ENCODE results near the gene TAOK3. TPM values are rescaled to one million over a fixed set of nuclear protein-coding genes. Genes with fewer than 3 reads are reported as not detected.
"Not testable (repeated sequence)": the region's sequence is repeated elsewhere in the genome, so short reads cannot be mapped to it uniquely, and the experiment has no call there.

Gene TAOK3
- total RNA-seq, 1 experiment from 2014 or later: 55.8 TPM

- H3K36me3 ChIP-seq (ENCODE audit: low read depth): no peaks in the 10 kb centered on the region
- ChIA-PET CTCF (no interaction called here), POLR2A (ENCODE audit: unreplicated experiment) (no interaction called here)
- H3F3A ChIP-seq (ENCODE audit: insufficient read depth, low read depth): peaks cover 26% of the 10 kb centered on the region
- no peaks in the 10 kb centered on the region for H3K9me2 ChIP-seq (ENCODE audit: insufficient read depth)
- peaks cover 44% of the 10 kb centered on the region for H3K4me1 ChIP-seq (replicated peaks; ENCODE audit: insufficient read depth)
- no peak overlapping the region for H2AFZ ChIP-seq
- no peaks in the 10 kb centered on the region for H4K20me1 ChIP-seq (ENCODE audit: insufficient read depth)
- H3K4me2 ChIP-seq: no peak overlapping the region
- no peak overlapping the region for H3K4me3 ChIP-seq
- no peaks in the 10 kb centered on the region for H3K27me3 ChIP-seq (ENCODE audit: insufficient read depth, low read depth)
- no TSS peak for BruUV-seq (replicated peaks)
- no peak for DNase-seq
- no peak for TF ChIP-seq EZH2 (IDR thresholded peaks at IDR 0.05; ENCODE audit: low read depth)
- TF ChIP-seq, protein P1, sequence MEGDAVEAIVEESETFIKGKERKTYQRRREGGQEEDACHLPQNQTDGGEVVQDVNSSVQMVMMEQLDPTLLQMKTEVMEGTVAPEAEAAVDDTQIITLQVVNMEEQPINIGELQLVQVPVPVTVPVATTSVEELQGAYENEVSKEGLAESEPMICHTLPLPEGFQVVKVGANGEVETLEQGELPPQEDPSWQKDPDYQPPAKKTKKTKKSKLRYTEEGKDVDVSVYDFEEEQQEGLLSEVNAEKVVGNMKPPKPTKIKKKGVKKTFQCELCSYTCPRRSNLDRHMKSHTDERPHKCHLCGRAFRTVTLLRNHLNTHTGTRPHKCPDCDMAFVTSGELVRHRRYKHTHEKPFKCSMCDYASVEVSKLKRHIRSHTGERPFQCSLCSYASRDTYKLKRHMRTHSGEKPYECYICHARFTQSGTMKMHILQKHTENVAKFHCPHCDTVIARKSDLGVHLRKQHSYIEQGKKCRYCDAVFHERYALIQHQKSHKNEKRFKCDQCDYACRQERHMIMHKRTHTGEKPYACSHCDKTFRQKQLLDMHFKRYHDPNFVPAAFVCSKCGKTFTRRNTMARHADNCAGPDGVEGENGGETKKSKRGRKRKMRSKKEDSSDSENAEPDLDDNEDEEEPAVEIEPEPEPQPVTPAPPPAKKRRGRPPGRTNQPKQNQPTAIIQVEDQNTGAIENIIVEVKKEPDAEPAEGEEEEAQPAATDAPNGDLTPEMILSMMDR (conservative IDR thresholded peaks at IDR 0.05): no peak
- H3K27ac ChIP-seq: peak overlapping the region; percentile 81
- intact Hi-C loops (cut with micrococcal nuclease; ENCODE audit: unreplicated experiment): loop anchor here (5.0 kb wide), 1 partner anchor 54 kb away; no protein-coding TSS in a partner anchor
- no peaks in the 10 kb centered on the region for H3K9me3 ChIP-seq (ENCODE audit: insufficient read depth, low read depth)
- peaks cover 79% of the 10 kb centered on the region for H3K79me2 ChIP-seq (ENCODE audit: low read depth)
These were observed 16.9 kb downstream of the TAOK3 start for GRCh38 chr12:118355843-118356242.

GRCh38 chr12:118354903-118355302, 17.8 kb downstream of the TAOK3 start:
- Histone ChIP-seq H3F3A (ENCODE audit: insufficient read depth, low read depth) (peaks cover 26% of the 10 kb centered on the region), H2AFZ (no peak overlapping the region), H3K4me3 (no peak overlapping the region), H3K36me3 (ENCODE audit: low read depth) (no peaks in the 10 kb centered on the region), H3K79me2 (ENCODE audit: low read depth) (peaks cover 79% of the 10 kb centered on the region), H4K20me1 (ENCODE audit: insufficient read depth) (no peaks in the 10 kb centered on the region), H3K4me2 (no peak overlapping the region), H3K9me3 (ENCODE audit: insufficient read depth, low read depth) (no peaks in the 10 kb centered on the region), H3K4me1 (replicated peaks; ENCODE audit: insufficient read depth) (peaks cover 38% of the 10 kb centered on the region), H3K27ac (no peak overlapping the region), H3K27me3 (ENCODE audit: insufficient read depth, low read depth) (no peaks in the 10 kb centered on the region), H3K9me2 (ENCODE audit: insufficient read depth) (no peaks in the 10 kb centered on the region)
- intact Hi-C loops (cut with micrococcal nuclease; ENCODE audit: unreplicated experiment): loop anchor here (5.0 kb wide), 1 partner anchor 53 kb away; no protein-coding TSS in a partner anchor
- POLR2A ChIA-PET (ENCODE audit: unreplicated experiment): no interaction called here
- BruUV-seq (replicated peaks): no TSS peak
- no peak for DNase-seq
- TF ChIP-seq, protein P1 (conservative IDR thresholded peaks at IDR 0.05): no peak
- no peak for TF ChIP-seq EZH2 (IDR thresholded peaks at IDR 0.05; ENCODE audit: low read depth)
- CTCF ChIA-PET: no interaction called here

DNA sequence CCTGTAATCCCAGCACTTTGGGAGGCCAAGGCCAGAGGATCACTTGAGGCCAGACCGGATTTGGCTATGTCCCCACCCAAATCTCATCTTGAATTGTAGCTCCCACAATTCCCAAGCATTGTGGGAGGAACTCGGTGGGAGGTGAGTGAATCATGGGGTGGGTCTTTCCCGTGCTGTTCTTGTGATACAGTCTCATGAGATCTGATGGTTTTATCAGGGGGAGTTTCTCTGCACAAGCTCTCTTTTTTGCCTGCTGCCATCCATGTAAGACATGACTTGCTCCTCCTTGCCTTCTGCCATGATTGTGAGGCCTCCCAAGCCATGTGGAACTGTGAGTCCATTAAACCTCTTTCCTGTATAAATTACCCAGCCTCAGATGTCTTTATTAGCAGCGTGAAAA, 18.2 kb downstream of the TAOK3 start:
- peaks cover 75% of the 10 kb centered on the region for H3K79me2 ChIP-seq (ENCODE audit: low read depth)
- peaks cover 26% of the 10 kb centered on the region for H3F3A ChIP-seq (ENCODE audit: insufficient read depth, low read depth)
- DNase-seq; H2AFZ ChIP-seq; CTCF ChIA-PET; H3K27ac ChIP-seq; POLR2A ChIA-PET (ENCODE audit: unreplicated experiment); H3K36me3 ChIP-seq (ENCODE audit: low read depth); H3K4me3 ChIP-seq; H3K9me3 ChIP-seq (ENCODE audit: insufficient read depth, low read depth); BruUV-seq (replicated peaks); intact Hi-C loops (cut with micrococcal nuclease; ENCODE audit: unreplicated experiment); H3K27me3 ChIP-seq (ENCODE audit: insufficient read depth, low read depth); H4K20me1 ChIP-seq (ENCODE audit: insufficient read depth); H3K4me2 ChIP-seq; H3K9me2 ChIP-seq (ENCODE audit: insufficient read depth): not testable (repeated sequence)
- H3K4me1 ChIP-seq (replicated peaks; ENCODE audit: insufficient read depth): peaks cover 37% of the 10 kb centered on the region

GRCh38 chr12:118353721-118354120, 19.0 kb downstream of the TAOK3 start:
- Histone ChIP-seq H3K27me3 (ENCODE audit: insufficient read depth, low read depth) (no peaks in the 10 kb centered on the region), H3K4me2 (no peak overlapping the region), H3K36me3 (ENCODE audit: low read depth) (no peaks in the 10 kb centered on the region), H3F3A (ENCODE audit: insufficient read depth, low read depth) (peaks cover 26% of the 10 kb centered on the region), H4K20me1 (ENCODE audit: insufficient read depth) (no peaks in the 10 kb centered on the region), H3K4me3 (no peak overlapping the region), H3K79me2 (ENCODE audit: low read depth) (peaks cover 72% of the 10 kb centered on the region), H3K4me1 (replicated peaks; ENCODE audit: insufficient read depth) (peaks cover 30% of the 10 kb centered on the region), H3K27ac (no peak overlapping the region), H3K9me2 (ENCODE audit: insufficient read depth) (no peaks in the 10 kb centered on the region), H3K9me3 (ENCODE audit: insufficient read depth, low read depth) (no peaks in the 10 kb centered on the region), H2AFZ (no peak overlapping the region)
- ChIA-PET CTCF (no interaction called here), POLR2A (ENCODE audit: unreplicated experiment) (no interaction called here)
- TF ChIP-seq EZH2 (IDR thresholded peaks at IDR 0.05; ENCODE audit: low read depth): no peak
- TF ChIP-seq, protein P1 (conservative IDR thresholded peaks at IDR 0.05): no peak
- no peak for DNase-seq
- intact Hi-C loops (cut with micrococcal nuclease; ENCODE audit: unreplicated experiment): no loop called here
- BruUV-seq (replicated peaks): no TSS peak
